ENCODE results near the gene AMH. TPM values are rescaled to one million over a fixed set of nuclear protein-coding genes. Genes with fewer than 3 reads are reported as not detected.

AMH gene
- total RNA-seq, 1 donor from 2014 or later: 16.4 TPM

DNA sequence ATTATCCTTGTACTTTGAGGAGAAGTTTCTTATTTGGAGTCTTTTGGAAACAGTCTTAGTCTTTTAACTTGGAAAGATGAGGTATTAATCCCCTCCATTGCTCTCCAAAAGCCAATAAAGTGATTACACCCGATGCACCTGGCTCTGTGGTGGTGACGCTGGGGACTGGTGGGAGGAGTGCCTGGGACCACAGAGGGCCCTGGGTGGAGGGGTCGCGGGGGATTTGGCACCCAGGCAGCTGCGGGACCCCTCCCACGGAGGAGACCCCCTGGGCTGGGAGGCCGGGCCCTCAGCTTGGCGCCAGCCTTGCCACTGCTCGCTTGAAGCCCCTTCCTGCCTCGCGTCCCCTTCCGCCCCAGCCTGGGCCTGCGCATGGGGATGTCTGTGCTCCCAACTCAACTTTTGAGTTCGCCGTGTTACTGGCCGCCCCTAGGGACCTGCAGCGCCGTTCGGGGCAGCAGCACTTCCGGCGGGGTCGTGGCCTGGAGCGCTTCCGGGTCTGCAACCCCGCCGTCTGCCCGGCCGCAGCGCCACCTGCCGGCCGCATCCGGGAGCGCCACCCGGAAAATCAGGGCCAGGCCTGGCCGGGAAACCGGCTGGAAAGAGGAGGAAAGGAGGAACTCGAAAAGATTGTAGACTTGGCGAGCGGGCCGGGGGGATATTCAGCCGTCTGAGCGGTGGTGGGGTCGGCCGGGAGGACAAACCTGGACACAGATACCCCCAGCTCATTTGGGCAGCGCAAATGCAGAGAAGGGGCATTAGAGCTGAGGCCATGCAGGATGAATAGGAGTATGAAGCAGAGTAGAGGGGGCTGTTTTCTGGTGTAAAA is 24.4 kb downstream of the AMH start:
- TF ChIP-seq, protein P1, sequence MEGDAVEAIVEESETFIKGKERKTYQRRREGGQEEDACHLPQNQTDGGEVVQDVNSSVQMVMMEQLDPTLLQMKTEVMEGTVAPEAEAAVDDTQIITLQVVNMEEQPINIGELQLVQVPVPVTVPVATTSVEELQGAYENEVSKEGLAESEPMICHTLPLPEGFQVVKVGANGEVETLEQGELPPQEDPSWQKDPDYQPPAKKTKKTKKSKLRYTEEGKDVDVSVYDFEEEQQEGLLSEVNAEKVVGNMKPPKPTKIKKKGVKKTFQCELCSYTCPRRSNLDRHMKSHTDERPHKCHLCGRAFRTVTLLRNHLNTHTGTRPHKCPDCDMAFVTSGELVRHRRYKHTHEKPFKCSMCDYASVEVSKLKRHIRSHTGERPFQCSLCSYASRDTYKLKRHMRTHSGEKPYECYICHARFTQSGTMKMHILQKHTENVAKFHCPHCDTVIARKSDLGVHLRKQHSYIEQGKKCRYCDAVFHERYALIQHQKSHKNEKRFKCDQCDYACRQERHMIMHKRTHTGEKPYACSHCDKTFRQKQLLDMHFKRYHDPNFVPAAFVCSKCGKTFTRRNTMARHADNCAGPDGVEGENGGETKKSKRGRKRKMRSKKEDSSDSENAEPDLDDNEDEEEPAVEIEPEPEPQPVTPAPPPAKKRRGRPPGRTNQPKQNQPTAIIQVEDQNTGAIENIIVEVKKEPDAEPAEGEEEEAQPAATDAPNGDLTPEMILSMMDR (IDR thresholded peaks at IDR 0.05): peak; percentile 97
- Mint-ChIP-seq H3K4me1 (ENCODE audit: unreplicated experiment) (peaks cover 37% of the 10 kb centered on the region), H3K27ac (ENCODE audit: unreplicated experiment) (peak overlapping the region; percentile 82), H3K27me3 (ENCODE audit: unreplicated experiment) (no peaks in the 10 kb centered on the region), H3K9me3 (ENCODE audit: unreplicated experiment) (no peaks in the 10 kb centered on the region), H3K36me3 (ENCODE audit: unreplicated experiment) (peaks cover 17% of the 10 kb centered on the region), H3K4me3 (ENCODE audit: unreplicated experiment) (peak overlapping the region; percentile 59)
- DNase-seq (ENCODE audit: extremely low spot score, unreplicated experiment): peak; percentile 94

DNA sequence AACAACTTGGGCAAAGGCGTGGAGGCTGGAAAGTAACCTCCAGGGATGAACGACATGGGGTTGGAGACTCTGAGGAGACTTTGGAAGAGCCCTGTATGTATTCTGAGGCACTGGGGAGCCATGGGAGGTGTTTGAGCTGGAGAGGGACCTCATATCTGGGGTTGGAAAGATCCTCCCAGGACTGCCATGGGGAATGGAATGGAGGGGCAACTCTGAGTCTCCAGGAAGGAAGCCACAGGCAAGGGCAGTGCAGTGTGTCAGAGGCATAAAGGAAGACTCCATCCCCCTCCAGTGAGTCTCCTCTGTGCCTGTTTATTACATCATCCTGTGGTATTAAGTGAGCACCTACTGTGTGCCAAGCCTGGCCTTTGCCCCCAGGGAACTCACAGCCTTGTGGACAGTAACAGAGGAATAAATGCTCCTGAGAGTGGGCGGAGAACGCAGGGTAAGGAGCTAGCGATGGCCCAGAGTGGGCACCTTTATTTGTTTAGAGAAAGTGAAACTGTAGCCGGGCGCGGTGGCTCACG is 25.1 kb downstream of the AMH start:
- H3K27me3 Mint-ChIP-seq (ENCODE audit: unreplicated experiment): no peaks in the 10 kb centered on the region
- DNase-seq (ENCODE audit: extremely low spot score, unreplicated experiment): no peak
- H3K36me3 Mint-ChIP-seq (ENCODE audit: unreplicated experiment): peaks cover 17% of the 10 kb centered on the region
- no peaks in the 10 kb centered on the region for H3K9me3 Mint-ChIP-seq (ENCODE audit: unreplicated experiment)
- peak overlapping the region; percentile 82 for H3K27ac Mint-ChIP-seq (ENCODE audit: unreplicated experiment)
- peaks cover 35% of the 10 kb centered on the region for H3K4me1 Mint-ChIP-seq (ENCODE audit: unreplicated experiment)
- TF ChIP-seq, protein P1 (IDR thresholded peaks at IDR 0.05): no peak
- H3K4me3 Mint-ChIP-seq (ENCODE audit: unreplicated experiment): peak overlapping the region; percentile 59

DNA sequence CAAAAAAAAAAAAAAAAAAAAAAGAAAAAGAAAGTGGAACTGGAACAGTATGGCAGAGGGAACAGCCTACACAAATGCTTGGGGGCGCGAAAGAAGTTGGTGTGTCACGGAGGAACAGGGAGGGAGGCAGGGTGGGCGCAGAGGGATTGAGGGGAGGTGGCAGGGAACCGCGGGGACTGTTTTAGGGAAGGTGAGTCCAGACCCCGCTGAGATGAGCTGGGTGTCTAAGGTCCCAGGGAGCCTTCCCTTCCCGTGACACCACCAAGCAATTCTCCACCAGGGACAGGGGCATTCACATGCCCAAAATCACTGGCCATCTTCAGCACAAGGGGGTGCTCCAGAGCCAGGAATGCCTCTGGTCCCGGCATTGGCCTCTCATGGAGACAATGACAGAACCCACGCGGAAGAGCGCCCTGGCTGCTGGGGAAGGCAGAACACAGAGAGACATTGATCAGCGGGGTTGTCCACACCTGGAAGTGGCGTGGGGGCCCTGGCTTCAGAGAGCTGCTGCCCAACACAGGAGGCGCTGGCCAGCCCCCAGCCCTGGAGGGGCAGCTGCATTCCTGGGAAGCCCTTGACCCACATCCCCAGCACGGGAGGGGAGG is 25.9 kb downstream of the AMH start:
- Mint-ChIP-seq H3K9me3 (ENCODE audit: unreplicated experiment) (no peaks in the 10 kb centered on the region), H3K27me3 (ENCODE audit: unreplicated experiment) (no peaks in the 10 kb centered on the region), H3K4me1 (ENCODE audit: unreplicated experiment) (peaks cover 35% of the 10 kb centered on the region), H3K36me3 (ENCODE audit: unreplicated experiment) (peaks cover 17% of the 10 kb centered on the region), H3K27ac (ENCODE audit: unreplicated experiment) (peak overlapping the region; percentile 59), H3K4me3 (ENCODE audit: unreplicated experiment) (no peak overlapping the region)
- no peak for DNase-seq (ENCODE audit: extremely low spot score, unreplicated experiment)
- TF ChIP-seq, protein P1 (IDR thresholded peaks at IDR 0.05): peak; percentile 67

DNA sequence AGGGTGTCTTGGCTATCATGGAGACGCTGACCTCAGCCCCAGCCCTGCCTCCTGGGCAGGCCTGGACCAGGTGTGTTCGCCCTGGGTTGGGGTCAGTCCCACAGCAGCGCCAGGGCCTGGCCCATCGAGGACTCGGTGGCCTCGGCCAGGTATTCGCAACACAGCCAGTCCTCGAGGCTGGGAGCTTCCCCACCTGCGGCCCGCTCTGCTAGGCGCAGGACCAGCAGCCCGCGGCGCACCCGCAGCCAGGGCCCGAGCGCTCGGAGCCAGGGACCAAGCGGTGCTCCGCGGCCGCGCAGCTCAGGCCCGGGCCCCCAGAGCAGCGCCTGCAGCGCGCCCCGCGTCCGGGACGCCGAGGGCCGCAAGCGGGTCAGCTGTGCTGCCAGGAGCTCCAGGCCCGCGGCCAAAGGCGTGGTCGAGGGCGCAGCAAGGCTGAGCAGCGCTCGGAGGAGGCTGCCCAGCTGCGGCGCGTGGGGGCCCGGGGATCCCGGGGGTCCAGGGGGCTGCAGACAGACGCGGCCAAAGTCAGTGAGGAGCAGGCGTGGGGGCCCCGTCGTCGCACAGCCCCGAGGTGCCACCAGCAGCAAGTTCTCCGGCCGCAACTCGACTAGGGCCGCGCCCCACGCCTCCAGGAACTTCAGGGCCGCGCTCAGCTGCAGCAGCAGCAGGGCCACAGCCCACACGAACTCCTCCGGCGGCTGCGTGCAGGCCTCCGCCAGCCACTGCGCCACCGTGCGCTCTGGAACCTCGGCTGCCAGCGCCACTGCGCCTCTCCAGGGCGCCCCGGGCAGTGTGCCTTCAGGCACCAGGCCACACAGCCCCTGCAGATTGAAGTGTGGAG is 26.7 kb downstream of the AMH start:
- TF ChIP-seq, protein P1 (IDR thresholded peaks at IDR 0.05): no peak
- no peaks in the 10 kb centered on the region for H3K27me3 Mint-ChIP-seq (ENCODE audit: unreplicated experiment)
- peaks cover 40% of the 10 kb centered on the region for H3K4me1 Mint-ChIP-seq (ENCODE audit: unreplicated experiment)
- H3K36me3 Mint-ChIP-seq (ENCODE audit: unreplicated experiment): peaks cover 17% of the 10 kb centered on the region
- H3K4me3 Mint-ChIP-seq (ENCODE audit: unreplicated experiment): no peak overlapping the region
- H3K27ac Mint-ChIP-seq (ENCODE audit: unreplicated experiment): no peak overlapping the region
- no peaks in the 10 kb centered on the region for H3K9me3 Mint-ChIP-seq (ENCODE audit: unreplicated experiment)
- no peak for DNase-seq (ENCODE audit: extremely low spot score, unreplicated experiment)

Measured in osteocyte (in vitro differentiated cells).